NT2/D1 (cell line): ENCODE data around the gene GNA12.

Experiments used
- SUZ12 ChIP-seq: IDR thresholded peaks from 2 replicates; pipeline ENCODE4 v1.6.1; 2011; ENCODE audit not compliant: insufficient read length, insufficient read depth; ENCODE audit errors: extremely low read depth
- YY1 ChIP-seq: IDR thresholded peaks from 2 replicates; pipeline ENCODE4 v1.6.1; 2011; ENCODE audit not compliant: insufficient read length, insufficient read depth
- ZNF274 ChIP-seq: IDR thresholded peaks from 2 replicates; pipeline ENCODE4 v1.6.1; 2011; ENCODE audit warnings: mild to moderate bottlenecking, low read depth, low read length

- TF ChIP-seq ZNF274 (no peak), YY1 (no peak), SUZ12 (no peak)
These were observed 57.4 kb downstream of the GNA12 start for GRCh38 chr7:2786607-2787116.
